GM18511 (cell line): Measurements from ENCODE around the gene FIBCD1.

Experiments
- ATAC-seq: cut with Tn5 transposase; IDR thresholded peaks from one replicate; pipeline ENCODE4 v1.9.1; 2021; ENCODE audit warnings: mild to moderate bottlenecking, moderate library complexity; ENCODE audit not compliant: unreplicated experiment

FIBCD1 gene

GRCh38 chr9:130897105-130897751 is 41.8 kb downstream of the FIBCD1 start:
- ATAC-seq: no peak

DNA sequence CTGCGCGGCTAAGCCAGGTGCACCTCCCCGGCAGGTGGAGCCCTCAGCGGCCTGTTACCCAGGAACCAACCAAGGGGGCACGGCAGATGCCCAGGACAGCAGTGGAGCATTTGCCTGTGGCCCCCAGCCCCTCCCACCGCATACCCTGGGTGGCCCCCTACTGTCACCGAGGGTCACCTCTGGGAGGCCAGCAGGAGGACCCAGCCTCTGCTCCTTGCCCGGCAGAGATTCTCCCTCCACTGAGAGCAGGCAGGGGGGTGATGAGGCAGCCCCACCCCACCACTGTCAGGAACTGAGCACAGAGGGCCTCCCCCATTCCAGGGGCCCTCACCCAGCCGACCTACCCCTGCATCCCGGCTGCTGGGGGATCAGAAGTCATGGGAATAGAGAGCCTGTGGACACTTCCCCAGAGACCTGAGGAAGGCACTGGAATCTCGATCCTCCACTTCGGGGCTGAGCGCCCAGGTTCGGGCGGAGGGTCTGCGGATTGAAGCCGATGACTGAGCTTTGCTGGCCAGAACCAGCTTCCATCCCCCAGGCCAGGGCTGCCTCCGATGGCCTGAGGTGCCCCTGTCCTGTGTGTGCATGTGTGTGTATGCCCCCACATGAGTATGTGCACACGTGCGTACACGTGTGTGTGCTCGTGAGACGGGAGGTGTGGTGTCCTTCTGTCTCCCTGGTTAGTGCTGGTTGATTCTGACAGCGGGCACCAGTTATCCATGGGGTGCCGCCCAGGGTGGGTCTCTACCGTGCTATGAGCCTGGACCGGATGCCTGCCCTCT is 42.6 kb downstream of the FIBCD1 start, which contains the start of gene QRFP:
QRFP (minus strand) TSS at position 580 of the 782 bp plus-strand sequence. CDS start 2,974 bp downstream, outside the sequence.
- no peak for ATAC-seq

- ATAC-seq: no peak
Measured at GRCh38 chr9:130895481-130896232, 43.4 kb downstream of the FIBCD1 start.

- no peak for ATAC-seq
Measured at GRCh38 chr9:130895038-130895437, 44.0 kb downstream of the FIBCD1 start.

GRCh38 chr9:130894546-130894945 is 44.5 kb downstream of the FIBCD1 start:
- ATAC-seq: no peak

- ATAC-seq: no peak
Measured at GRCh38 chr9:130893341-130894101, 45.5 kb downstream of the FIBCD1 start.

GRCh38 chr9:130892477-130893304 is 46.4 kb downstream of the FIBCD1 start:
- ATAC-seq: no peak

DNA sequence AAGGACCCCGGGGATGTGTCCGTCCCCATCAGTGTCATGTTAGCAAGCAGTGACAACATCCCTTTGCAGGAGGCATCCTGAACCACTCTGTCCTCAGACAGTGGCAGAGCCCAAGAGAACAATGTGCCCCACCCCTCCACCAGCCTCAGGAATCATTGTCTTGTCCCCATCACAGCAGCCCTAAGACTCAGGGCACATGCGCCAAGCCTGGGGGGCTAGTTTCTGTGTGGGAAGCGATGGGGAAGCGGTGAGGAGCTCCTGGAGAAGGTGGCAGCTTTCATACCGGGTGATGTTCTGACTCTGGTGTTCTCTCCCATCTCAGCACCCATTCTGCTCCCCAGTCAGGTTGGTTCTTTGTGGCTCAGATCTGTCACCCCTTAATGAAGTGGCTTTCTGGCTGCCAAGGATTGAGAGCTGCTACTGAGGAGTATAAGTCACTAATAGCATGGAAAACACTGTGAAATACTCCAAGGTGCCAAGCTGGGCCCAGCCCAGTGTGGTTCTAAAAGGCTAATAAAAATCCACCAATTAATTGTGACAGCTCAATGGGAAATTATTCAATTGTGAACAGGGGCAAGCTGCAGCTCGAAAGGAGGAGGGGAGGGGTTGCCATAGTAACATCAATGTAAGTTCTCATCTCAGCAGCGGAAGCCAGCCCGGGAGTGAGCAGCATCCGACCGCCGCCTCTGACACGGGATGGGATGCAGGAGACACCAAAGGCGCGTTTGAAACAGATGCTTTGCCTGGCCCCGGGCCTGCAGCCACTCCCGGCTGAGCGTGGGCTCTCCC is 47.2 kb downstream of the FIBCD1 start:
- ATAC-seq: no peak

- ATAC-seq: no peak
Measured at GRCh38 chr9:130890870-130891687, 48.0 kb downstream of the FIBCD1 start.

- no peak for ATAC-seq
Measured at GRCh38 chr9:130890124-130890523, 48.9 kb downstream of the FIBCD1 start.

DNA sequence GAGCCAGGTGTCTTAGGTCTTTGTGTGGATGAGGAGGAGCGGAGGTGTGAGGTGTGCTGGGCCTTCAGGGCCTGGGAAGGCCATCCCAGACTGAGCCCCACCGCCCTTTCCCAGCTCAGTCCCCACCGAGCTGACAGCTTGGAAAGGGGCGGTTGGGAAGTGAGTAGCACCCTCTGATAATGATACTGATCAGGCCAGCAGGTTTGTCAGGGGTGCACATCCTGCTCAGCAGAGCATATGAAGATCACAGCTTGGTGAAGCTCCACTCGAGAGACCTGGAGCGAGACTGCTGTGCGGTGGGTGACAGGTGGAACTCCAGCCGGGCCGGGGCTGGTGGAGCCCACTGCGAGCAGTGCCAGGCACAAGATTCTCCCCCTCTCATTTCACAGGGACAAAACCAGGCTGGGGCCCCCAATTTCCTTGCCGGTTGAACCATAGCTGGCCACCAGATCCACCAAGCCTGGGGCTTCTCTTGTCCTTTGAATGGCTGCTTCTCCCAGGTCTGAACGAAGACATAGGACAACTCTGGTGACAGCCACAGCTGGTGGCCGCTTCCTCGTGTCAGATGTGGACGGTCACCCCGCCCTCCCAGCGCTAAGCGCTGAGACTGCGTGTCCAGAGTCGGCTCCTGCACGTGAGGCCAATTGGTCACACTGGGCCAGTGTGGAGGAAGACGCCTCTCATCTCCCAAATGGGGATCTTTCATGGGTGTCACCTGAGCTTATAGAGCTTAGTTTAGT is 50.7 kb downstream of the FIBCD1 start:
- ATAC-seq: no peak

- ATAC-seq: no peak
Measured at GRCh38 chr9:130887494-130888144, 51.4 kb downstream of the FIBCD1 start.

GRCh38 chr9:130886981-130887380 is 52.1 kb downstream of the FIBCD1 start:
- no peak for ATAC-seq

- ATAC-seq: no peak
Measured at GRCh38 chr9:130885484-130886375, 53.3 kb downstream of the FIBCD1 start.

GRCh38 chr9:130884542-130885483 is 54.2 kb downstream of the FIBCD1 start:
- no peak for ATAC-seq
